ENCODE data around the gene CHST11. TPM values are rescaled to one million over a fixed set of nuclear protein-coding genes. Genes with fewer than 3 reads are reported as not detected.

Gene CHST11
- total and polyA plus RNA-seq, 10 donors = 5.2 to 65.1 (median 48.4) TPM

DNA sequence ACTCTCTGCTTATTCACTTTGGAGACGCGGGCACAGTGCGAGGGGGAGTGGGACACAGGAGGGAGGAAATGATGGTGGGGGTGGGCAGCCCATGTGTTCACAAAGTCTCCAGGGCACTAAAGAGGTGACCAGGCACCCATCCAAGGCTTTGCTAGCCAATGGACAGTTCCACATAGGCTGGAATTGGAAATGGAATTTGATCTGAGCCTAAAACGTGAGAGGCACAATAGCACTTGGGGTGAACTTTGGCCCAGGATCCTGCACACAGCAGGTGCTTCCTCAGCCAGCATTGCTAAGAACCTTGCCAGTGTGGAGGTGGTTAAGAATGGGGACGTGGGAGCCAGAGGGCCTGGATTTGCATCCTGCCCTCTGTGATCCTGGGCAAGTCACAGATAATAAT lies 193.8 kb downstream of the CHST11 start:
- intact Hi-C loops (cut with DNase I; ENCODE audit: low total_unique reads) = no loop called here
- Histone ChIP-seq H3K4me3 (peak overlapping the region in 1 of 8 donors; percentile 44), H3K27ac (peak overlapping the region in 4 of 8 donors; percentile 45 to 89 (median 78)), H3K27me3 (replicated peaks in 1 of 7) (no peaks in the 10 kb centered on the region), H3K9me3 (no peaks in the 10 kb centered on the region), H3K36me3 (peaks cover 0 to 14% (median 0%) of the 10 kb centered on the region in 6 donors), H3K4me1 (peaks cover 3 to 84% (median 36%) of the 10 kb centered on the region in 6 donors)
- DNase-seq = no peak
- WGBS, 5 donors = 77 to 84% (median 82%) methylated on average over 5 of the region's 5 CpGs
- no peak for TF ChIP-seq POLR2A (IDR thresholded peaks at IDR 0.05)
- TF ChIP-seq POLR2AphosphoS5 (IDR thresholded peaks at IDR 0.05) = no peak
- TF ChIP-seq, protein P1, sequence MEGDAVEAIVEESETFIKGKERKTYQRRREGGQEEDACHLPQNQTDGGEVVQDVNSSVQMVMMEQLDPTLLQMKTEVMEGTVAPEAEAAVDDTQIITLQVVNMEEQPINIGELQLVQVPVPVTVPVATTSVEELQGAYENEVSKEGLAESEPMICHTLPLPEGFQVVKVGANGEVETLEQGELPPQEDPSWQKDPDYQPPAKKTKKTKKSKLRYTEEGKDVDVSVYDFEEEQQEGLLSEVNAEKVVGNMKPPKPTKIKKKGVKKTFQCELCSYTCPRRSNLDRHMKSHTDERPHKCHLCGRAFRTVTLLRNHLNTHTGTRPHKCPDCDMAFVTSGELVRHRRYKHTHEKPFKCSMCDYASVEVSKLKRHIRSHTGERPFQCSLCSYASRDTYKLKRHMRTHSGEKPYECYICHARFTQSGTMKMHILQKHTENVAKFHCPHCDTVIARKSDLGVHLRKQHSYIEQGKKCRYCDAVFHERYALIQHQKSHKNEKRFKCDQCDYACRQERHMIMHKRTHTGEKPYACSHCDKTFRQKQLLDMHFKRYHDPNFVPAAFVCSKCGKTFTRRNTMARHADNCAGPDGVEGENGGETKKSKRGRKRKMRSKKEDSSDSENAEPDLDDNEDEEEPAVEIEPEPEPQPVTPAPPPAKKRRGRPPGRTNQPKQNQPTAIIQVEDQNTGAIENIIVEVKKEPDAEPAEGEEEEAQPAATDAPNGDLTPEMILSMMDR (IDR thresholded peaks at IDR 0.05 in 8 of 11, conservative IDR thresholded peaks at IDR 0.05 in 3 of 11) = no peak

DNA sequence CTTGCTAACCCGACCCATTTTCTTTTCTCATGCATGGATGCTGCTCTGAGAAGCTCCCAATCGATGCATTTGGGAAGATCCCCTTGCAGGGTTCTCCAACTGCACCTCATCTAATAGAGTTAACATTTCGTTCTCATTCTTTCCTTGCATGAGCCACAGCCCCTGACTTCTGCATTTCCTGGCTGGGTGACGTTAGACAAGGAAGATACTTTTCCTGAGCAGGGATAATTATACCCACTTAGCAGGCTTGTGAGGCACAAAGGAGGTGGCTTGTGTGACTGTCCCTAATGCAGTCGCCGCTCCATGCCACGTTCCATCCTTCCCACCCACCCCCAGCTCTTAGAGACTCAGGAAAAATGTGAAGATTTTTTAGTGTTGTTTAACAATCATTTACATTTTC lies 195.1 kb downstream of the CHST11 start:
- no peak for TF ChIP-seq POLR2AphosphoS5 (IDR thresholded peaks at IDR 0.05)
- TF ChIP-seq, protein P1 (IDR thresholded peaks at IDR 0.05 in 8 of 11, conservative IDR thresholded peaks at IDR 0.05 in 3 of 11) = no peak
- no peak for TF ChIP-seq POLR2A (IDR thresholded peaks at IDR 0.05)
- intact Hi-C loops (cut with DNase I; ENCODE audit: low total_unique reads) = no loop called here
- H3K4me1 ChIP-seq = peaks cover 3 to 81% (median 36%) of the 10 kb centered on the region in 6 donors
- H3K27ac ChIP-seq = peak overlapping the region in 1 of 8 donors; percentile 89
- peaks cover 0 to 4% (median 0%) of the 10 kb centered on the region in 6 donors for H3K36me3 ChIP-seq
- no peak overlapping the region for H3K4me3 ChIP-seq
- H3K9me3 ChIP-seq = no peaks in the 10 kb centered on the region
- DNase-seq = no peak
- WGBS, 5 donors = 68 to 83% (median 72%) methylated on average over 7 of the region's 7 CpGs
- H3K27me3 ChIP-seq (replicated peaks in 1 of 7) = no peaks in the 10 kb centered on the region

DNA sequence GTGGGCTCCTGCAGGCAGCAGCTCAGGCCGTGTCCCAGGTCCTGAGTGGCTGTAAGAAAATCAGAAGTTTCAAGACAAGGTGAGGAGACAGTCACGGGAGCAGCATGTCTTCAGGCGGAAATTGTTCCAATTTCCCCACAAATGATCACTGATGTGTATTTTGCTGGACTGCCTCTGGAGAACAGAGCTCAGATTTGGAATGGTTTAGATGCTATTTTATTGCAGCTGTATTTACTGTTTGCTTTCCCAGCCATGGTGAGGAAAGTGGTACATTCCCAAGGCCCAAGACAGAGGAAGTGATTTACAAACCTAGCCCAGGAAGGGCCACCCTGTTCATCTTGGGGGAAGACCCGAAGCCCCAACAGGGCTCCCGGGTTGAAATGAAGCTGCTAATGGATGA lies 195.6 kb downstream of the CHST11 start:
- H3K27ac ChIP-seq = peak overlapping the region in 1 of 8 donors; percentile 58
- TF ChIP-seq POLR2AphosphoS5 (IDR thresholded peaks at IDR 0.05) = no peak
- TF ChIP-seq POLR2A (IDR thresholded peaks at IDR 0.05) = no peak
- TF ChIP-seq, protein P1 (IDR thresholded peaks at IDR 0.05 in 8 of 11, conservative IDR thresholded peaks at IDR 0.05 in 3 of 11) = no peak
- DNase-seq = no peak
- H3K36me3 ChIP-seq = no peaks in the 10 kb centered on the region
- no peaks in the 10 kb centered on the region for H3K27me3 ChIP-seq (replicated peaks in 1 of 7)
- WGBS, 5 donors = 89 to 99% (median 90%) methylated on average over 5 of the region's 5 CpGs
- H3K4me1 ChIP-seq = peaks cover 3 to 81% (median 36%) of the 10 kb centered on the region in 6 donors
- intact Hi-C loops (cut with DNase I; ENCODE audit: low total_unique reads) = no loop called here
- H3K4me3 ChIP-seq = no peak overlapping the region
- H3K9me3 ChIP-seq = no peaks in the 10 kb centered on the region

GRCh38 chr12:104652910-104653309 lies 196.2 kb downstream of the CHST11 start:
- no peak overlapping the region for H3K4me3 ChIP-seq
- TF ChIP-seq POLR2AphosphoS5 (IDR thresholded peaks at IDR 0.05) (no peak), POLR2A (IDR thresholded peaks at IDR 0.05) (no peak)
- TF ChIP-seq, protein P1 (IDR thresholded peaks at IDR 0.05 in 8 of 11, conservative IDR thresholded peaks at IDR 0.05 in 3 of 11) = no peak
- H3K27me3 ChIP-seq (replicated peaks in 1 of 7) = no peaks in the 10 kb centered on the region
- DNase-seq = no peak
- intact Hi-C loops (cut with DNase I; ENCODE audit: low total_unique reads) = no loop called here
- peak overlapping the region in 1 of 8 donors; percentile 58 for H3K27ac ChIP-seq
- 50 to 94% (median 70%) methylated on average over 7 of the region's 7 CpGs for WGBS, 5 donors
- no peaks in the 10 kb centered on the region for H3K9me3 ChIP-seq
- peaks cover 3 to 80% (median 36%) of the 10 kb centered on the region in 6 donors for H3K4me1 ChIP-seq
- peaks cover 0 to 5% (median 0%) of the 10 kb centered on the region in 6 donors for H3K36me3 ChIP-seq

Data from spleen (tissue), 11 donors.